K562 (cell line): ENCODE data around the gene SNUPN. TPM values are rescaled to one million over a fixed set of nuclear protein-coding genes. Genes with fewer than 3 reads are reported as not detected.

Source experiments
- CBX5 ChIP-seq: IDR thresholded peaks from 2 replicates; pipeline ENCODE4 v1.6.1; 2014; ENCODE audit warnings: low read depth, borderline replicate concordance
- CREB3 ChIP-seq: fragments of 450-650 bp; conservative IDR thresholded peaks from 2 replicates; pipeline ENCODE4 v1.6.1; 2016; ENCODE audit warnings: missing genetic modification characterization, low read depth, mild to moderate bottlenecking, missing compliant biosample characterization, moderate library complexity
- FOSL1 ChIP-seq: fragments of 200-800 bp; sonication (Bioruptor generic); conservative IDR thresholded peaks from 2 replicates; pipeline ENCODE4 v1.6.1; 2016; ENCODE audit warnings: missing genetic modification characterization, missing compliant biosample characterization
- HOXB6 ChIP-seq: fragments of 250-450 bp; sonication (Bioruptor Pico); IDR thresholded peaks from 2 replicates; pipeline ENCODE4 v1.5.1; 2022; ENCODE audit warnings: mild to moderate bottlenecking, borderline replicate concordance
- IFI16 ChIP-seq: fragments of 250-450 bp; sonication (Bioruptor Pico); IDR thresholded peaks from 2 replicates; pipeline ENCODE4 v2.1.2; 2022; ENCODE audit warnings: mild to moderate bottlenecking, inconsistent platforms
- MEF2A ChIP-seq: IDR thresholded peaks from 2 replicates; pipeline ENCODE4 v1.6.1; 2011; ENCODE audit warnings: low read depth, mild to moderate bottlenecking, low read length, moderate library complexity; ENCODE audit not compliant: control insufficient read depth
- MNT ChIP-seq, 2 experiments: fragments of 450-650 bp; conservative IDR thresholded peaks; 2 replicates each; pipeline ENCODE4 v1.6.1; 2017; ENCODE audit warnings: mild to moderate bottlenecking in 2 of 2, moderate library complexity in 2 of 2
- PRPF4 ChIP-seq: fragments of 200-400 bp; formaldehyde crosslinking; IDR thresholded peaks from one replicate; pipeline ENCODE4 v1.6.1; 2017; ENCODE audit warnings: low read length, low read depth, mild to moderate bottlenecking; ENCODE audit not compliant: insufficient read depth, poor library complexity, severe bottlenecking
- USF2 ChIP-seq: sonication (generic); formaldehyde crosslinking; IDR thresholded peaks from 2 replicates; pipeline ENCODE4 v1.5.0; 2020; ENCODE audit warnings: missing genetic modification reagents
- ZC3H4 ChIP-seq: sonication (generic); formaldehyde crosslinking; IDR thresholded peaks from 2 replicates; pipeline ENCODE4 v1.9.0; 2021; ENCODE audit warnings: missing genetic modification reagents, borderline replicate concordance
- ZNF280A ChIP-seq: fragments of 450-650 bp; IDR thresholded peaks from 2 replicates; pipeline ENCODE4 v1.6.1; 2018; ENCODE audit warnings: mild to moderate bottlenecking, low read depth; ENCODE audit not compliant: partially characterized antibody
- ZNF398 ChIP-seq: fragments of 250-450 bp; sonication (Bioruptor Pico); IDR thresholded peaks from 2 replicates; pipeline ENCODE4 v1.8.0; 2021; ENCODE audit warnings: moderate library complexity, mild to moderate bottlenecking, inconsistent platforms
- ZNF609 ChIP-seq: sonication (generic); formaldehyde crosslinking; IDR thresholded peaks from 2 replicates; pipeline ENCODE4 v1.8.1; 2023; ENCODE audit warnings: missing genetic modification reagents, mild to moderate bottlenecking, borderline replicate concordance
- polyA plus RNA-seq, 8 experiments: library from polyadenylated mRNA; depleted of rRNA in 4 of 8; stranded (reverse) in 5 of 8; unstranded in 3 of 8; fragments of >200 nt; fragmentation: Nextera tagmentation in 2 of 8; fragmentation: Illumina TruSeq in 1 of 8; extraction: Ambion mirVana in 2 of 8; extraction: Trizol in 1 of 8; gene quantifications; 2 replicates each; pipeline versions ENCODE4 v1.2.1 to v1.2.3, GENCODE V29; 2011 to 2014; ENCODE audit warnings: inconsistent platforms in 1 of 8, missing spikeins in 1 of 8
- total RNA-seq, 7 experiments: library from RNA; depleted of rRNA in 6 of 7; stranded (reverse); fragments of >200 nt in 6 of 7; fragmentation: Illumina TruSeq in 2 of 7; extraction: Trizol in 2 of 7; gene quantifications; 2 replicates each; pipeline versions ENCODE4 v1.2.1 to v1.2.3, GENCODE V29; 2011 to 2021; ENCODE audit warnings: low replicate concordance in 1 of 7

Gene SNUPN
- total and polyA plus RNA-seq, 9 of the 15 experiments (the other 6 are each of a cell fraction or from before 2014, with no cell fraction given) = 32.2 to 78.3 (median 40.0) TPM

GRCh38 chr15:75647370-75648155 is 22.0 kb upstream of the SNUPN start, which contains the start of gene SNX33 (continued):
- TF ChIP-seq ZNF609 (CRISPR knock-in tag) (no peak), PRPF4 (no peak), ZNF280A (no peak), FOSL1 (tag) (no peak; the same call in 1 of the 2 replicates), ZNF398 (CRISPR knock-in tag) (no peak), MEF2A (no peak), CBX5 (no peak), CREB3 (tag) (no peak), IFI16 (CRISPR knock-in tag) (no peak), MNT (conservative IDR thresholded peaks at IDR 0.05) (peak; percentile 48 to 77), USF2 (CRISPR knock-in tag) (no peak), HOXB6 (no peak), ZC3H4 (CRISPR knock-in tag) (no peak)
